ENCODE measurements around the gene LMX1B. TPM values are rescaled to one million over a fixed set of nuclear protein-coding genes. Genes with fewer than 3 reads are reported as not detected.

LMX1B gene
- total and polyA plus RNA-seq, 2 of the 4 experiments (the other 2 are of a cell fraction), result not detected

DNA sequence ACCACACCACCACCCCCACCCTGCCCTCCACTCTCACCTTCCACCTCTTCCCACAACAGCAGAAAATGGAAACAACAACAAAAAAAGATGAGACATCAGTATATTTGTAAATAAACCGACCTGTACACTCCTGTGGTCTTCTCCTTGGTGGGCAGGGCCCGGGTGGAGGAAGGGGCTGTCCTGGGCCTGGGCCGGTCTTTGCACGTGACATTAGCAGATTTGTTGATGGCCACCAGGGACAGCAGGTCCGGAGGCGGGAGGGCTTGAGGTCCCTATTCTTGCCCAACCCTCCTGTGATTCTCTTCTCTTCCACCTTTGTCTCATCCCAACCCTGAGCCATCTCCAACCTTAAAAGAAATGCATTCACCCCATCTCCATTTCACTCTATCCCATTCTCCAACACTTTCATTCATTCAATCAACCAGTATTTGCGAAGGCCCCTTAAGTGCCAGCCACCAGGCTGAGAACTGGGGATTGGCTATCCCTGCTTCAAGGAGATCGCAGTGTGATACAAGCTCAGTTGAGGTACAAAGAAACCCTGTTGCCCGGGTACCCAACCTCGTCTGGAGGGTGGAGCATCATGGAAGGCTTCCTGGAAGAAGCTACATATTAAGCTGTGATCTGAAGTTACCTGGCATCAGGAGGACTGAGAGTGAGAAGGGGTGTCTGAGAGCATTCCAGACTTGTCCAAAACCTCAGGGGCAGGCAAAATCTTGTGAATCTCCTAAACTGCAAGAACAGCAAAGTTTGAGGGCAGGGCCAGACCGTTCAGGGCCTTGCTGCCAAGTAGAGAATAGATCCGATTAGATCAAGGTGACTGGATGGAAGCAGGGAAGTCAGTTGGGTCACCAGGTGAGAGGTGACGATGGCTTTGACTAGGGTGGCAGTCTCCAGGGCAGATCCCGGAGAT lies 87.4 kb downstream of the LMX1B start (continued):
- TF ChIP-seq MAFK (IDR thresholded peaks at IDR 0.05; ENCODE audit: low read depth, low read length) (no peak), POLR2A (IDR thresholded peaks at IDR 0.05; ENCODE audit: low read depth, low read length) (no peak)

DNA sequence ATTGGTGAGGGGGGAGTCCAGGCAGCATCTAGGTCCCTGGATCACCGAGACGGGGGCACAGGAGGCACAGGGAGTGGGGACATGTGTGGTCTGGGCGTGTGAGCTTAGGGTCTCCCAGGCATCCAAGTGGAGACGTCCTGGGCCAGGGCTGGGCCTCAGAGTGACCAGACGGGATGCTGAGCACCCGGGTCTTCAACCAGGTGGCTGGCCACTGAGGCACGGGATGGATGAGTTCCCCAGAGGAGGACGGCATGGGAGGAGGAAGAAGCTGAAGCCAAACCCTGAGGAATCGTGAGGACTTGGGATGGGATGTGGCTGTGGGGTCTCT lies 88.0 kb downstream of the LMX1B start:
- H2BK15ac ChIP-seq (ENCODE audit: low read depth, low read length), result no peak overlapping the region
- no peaks in the 10 kb centered on the region; the same call in 1 of the 2 replicates for H3K4me1 ChIP-seq (ENCODE audit: control insufficient read depth, insufficient read depth, low read length)
- H3K4ac ChIP-seq (ENCODE audit: low read depth, low read length), result no peak overlapping the region
- H3K23ac ChIP-seq (ENCODE audit: low read depth, low read length), result no peak overlapping the region
- 75% methylated on average over 4 of the region's 9 CpGs; no CpG with 5 or more reads in 1 of the 2 experiments for WGBS, 2 experiments (ENCODE audit: extremely low coverage in 2 of 2, insufficient read length in 1 of 2)
- peaks cover 51% of the 10 kb centered on the region for H3K27me3 ChIP-seq (ENCODE audit: control insufficient read depth, insufficient read depth, low read length)
- no peak overlapping the region for H2AK9ac ChIP-seq (replicated peaks; ENCODE audit: low read depth, low read length, poor library complexity)
- H2BK120ac ChIP-seq (ENCODE audit: low read depth, low read length), result no peak overlapping the region
- H2BK5ac ChIP-seq (ENCODE audit: low read depth, low read length, poor library complexity, severe bottlenecking), result no peak overlapping the region
- H3K79me1 ChIP-seq (ENCODE audit: low read depth in 1 of 2, low read length in 2 of 2), result no peaks in the 10 kb centered on the region
- ATAC-seq (ENCODE audit: low read depth), result no peak
- no peak overlapping the region for H3K56ac ChIP-seq (ENCODE audit: extremely low read depth, insufficient read depth, low read length)
- no peak overlapping the region for H3K14ac ChIP-seq (replicated peaks; ENCODE audit: low read depth, low read length)
- H2AFZ ChIP-seq (replicated peaks; ENCODE audit: low read length, poor library complexity), result no peak overlapping the region
- intact Hi-C loops (cut with micrococcal nuclease), result no loop called here
- no peak overlapping the region for H2BK20ac ChIP-seq (ENCODE audit: low read depth, low read length)
- no peak overlapping the region for H3K18ac ChIP-seq (ENCODE audit: low read depth, low read length)
- dilution Hi-C loops (cut with HindIII; ENCODE audit: low sequenced_read_pairs, unreplicated experiment), result no loop called here
- no peaks in the 10 kb centered on the region for H3K9me1 ChIP-seq (ENCODE audit: insufficient read depth, low read length)
- no peak overlapping the region for H4K91ac ChIP-seq (ENCODE audit: insufficient read depth, low read depth, low read length)
- ChIA-PET CTCF (no interaction called here), POLR2A (ENCODE audit: unreplicated experiment) (no interaction called here)
- H4K20me1 ChIP-seq (ENCODE audit: insufficient read depth, low read length), result no peaks in the 10 kb centered on the region; the same call in 1 of the 2 replicates
- H3K4me3 ChIP-seq (ENCODE audit: insufficient read depth, low read depth, low read length), result no peak overlapping the region
- no TSS peak for BruUV-seq (replicated peaks)
- H4K5ac ChIP-seq (ENCODE audit: low read depth, low read length), result no peak overlapping the region
- H3K9me3 ChIP-seq (ENCODE audit: control insufficient read depth, insufficient read depth, low read length), result no peaks in the 10 kb centered on the region
- no peak overlapping the region for H4K8ac ChIP-seq (ENCODE audit: low read depth in 2 of 2, low read length in 2 of 2)
- H3K9ac ChIP-seq (ENCODE audit: low read depth, low read length), result no peak overlapping the region
- no peak overlapping the region for H3K4me2 ChIP-seq (ENCODE audit: low read depth, low read length)
- no peaks in the 10 kb centered on the region for H3K36me3 ChIP-seq (ENCODE audit: control insufficient read depth, insufficient read depth, low read length)
- in situ Hi-C loops (cut with MboI; ENCODE audit: low sequenced_read_pairs), result no loop called here
- DNase-seq, result no peak
- H3K27ac ChIP-seq (ENCODE audit: insufficient read depth, low read length), result no peak overlapping the region
- H2AK5ac ChIP-seq (ENCODE audit: low read depth, low read length), result no peak overlapping the region
- TF ChIP-seq RCOR1 (IDR thresholded peaks at IDR 0.05; ENCODE audit: insufficient replicate concordance, low read length) (no peak), RFX5 (IDR thresholded peaks at IDR 0.05; ENCODE audit: low read depth, low read length) (no peak), MXI1 (IDR thresholded peaks at IDR 0.05; ENCODE audit: borderline replicate concordance, low read depth, low read length) (no peak), NFE2L2 (IDR thresholded peaks at IDR 0.05; ENCODE audit: low read depth, low read length) (no peak), MAFK (IDR thresholded peaks at IDR 0.05; ENCODE audit: low read depth, low read length) (no peak), CEBPB (IDR thresholded peaks at IDR 0.05; ENCODE audit: low read depth, low read length) (no peak), RAD21 (IDR thresholded peaks at IDR 0.05; ENCODE audit: low read length) (no peak), POLR2A (IDR thresholded peaks at IDR 0.05; ENCODE audit: low read depth, low read length) (no peak), CHD1 (IDR thresholded peaks at IDR 0.05; ENCODE audit: low read depth, low read length) (no peak), MAZ (IDR thresholded peaks at IDR 0.05; ENCODE audit: borderline replicate concordance, low read depth, low read length) (no peak), BHLHE40 (IDR thresholded peaks at IDR 0.05; ENCODE audit: low read depth, low read length) (no peak), FOS (IDR thresholded peaks at IDR 0.05; ENCODE audit: low read depth, low read length) (no peak)
- TF ChIP-seq, protein P1, sequence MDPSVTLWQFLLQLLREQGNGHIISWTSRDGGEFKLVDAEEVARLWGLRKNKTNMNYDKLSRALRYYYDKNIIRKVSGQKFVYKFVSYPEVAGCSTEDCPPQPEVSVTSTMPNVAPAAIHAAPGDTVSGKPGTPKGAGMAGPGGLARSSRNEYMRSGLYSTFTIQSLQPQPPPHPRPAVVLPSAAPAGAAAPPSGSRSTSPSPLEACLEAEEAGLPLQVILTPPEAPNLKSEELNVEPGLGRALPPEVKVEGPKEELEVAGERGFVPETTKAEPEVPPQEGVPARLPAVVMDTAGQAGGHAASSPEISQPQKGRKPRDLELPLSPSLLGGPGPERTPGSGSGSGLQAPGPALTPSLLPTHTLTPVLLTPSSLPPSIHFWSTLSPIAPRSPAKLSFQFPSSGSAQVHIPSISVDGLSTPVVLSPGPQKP (IDR thresholded peaks at IDR 0.05; ENCODE audit: borderline replicate concordance, low read depth, low read length), result no peak
- TF ChIP-seq, protein P2, sequence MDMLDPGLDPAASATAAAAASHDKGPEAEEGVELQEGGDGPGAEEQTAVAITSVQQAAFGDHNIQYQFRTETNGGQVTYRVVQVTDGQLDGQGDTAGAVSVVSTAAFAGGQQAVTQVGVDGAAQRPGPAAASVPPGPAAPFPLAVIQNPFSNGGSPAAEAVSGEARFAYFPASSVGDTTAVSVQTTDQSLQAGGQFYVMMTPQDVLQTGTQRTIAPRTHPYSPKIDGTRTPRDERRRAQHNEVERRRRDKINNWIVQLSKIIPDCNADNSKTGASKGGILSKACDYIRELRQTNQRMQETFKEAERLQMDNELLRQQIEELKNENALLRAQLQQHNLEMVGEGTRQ (IDR thresholded peaks at IDR 0.05; ENCODE audit: low read depth, low read length), result no peak

All from IMR-90 (cell line).